ENCODE measurements around the gene KHDRBS2.

- no peak for TF ChIP-seq CTCF (IDR thresholded peaks at IDR 0.05)
- TF ChIP-seq POLR2A (IDR thresholded peaks at IDR 0.05): no peak
These were observed 196.2 kb downstream of the KHDRBS2 start for GRCh38 chr6:62089781-62090180.
